Measurements from ENCODE around the gene PLXNA4.

PLXNA4 gene

DNA sequence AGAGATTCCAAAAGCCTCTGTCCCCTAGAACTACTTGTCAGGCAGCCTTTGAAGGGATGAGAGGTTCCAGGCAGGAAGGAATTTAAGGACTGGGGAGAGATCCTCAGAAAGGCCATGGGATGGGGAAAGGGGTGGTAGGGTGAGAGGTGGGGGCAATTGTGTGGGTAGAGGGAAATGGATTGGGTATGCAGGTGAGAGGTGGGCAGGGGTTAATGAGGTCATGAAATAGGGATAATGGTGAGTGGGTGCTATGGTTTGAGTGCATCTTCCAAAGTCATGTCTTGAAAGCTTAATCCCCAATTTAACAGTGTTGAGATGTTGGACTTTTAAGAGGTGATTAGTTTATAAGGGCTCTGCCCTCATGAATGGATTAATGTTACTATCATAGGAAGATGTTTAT is 383.5 kb downstream of the PLXNA4 start:
- DNase-seq (ENCODE audit: low read depth), result no peak
- H3K4me3 ChIP-seq (ENCODE audit: low read depth, low read length), result no peak overlapping the region
- in situ Hi-C loops (cut with HindIII; ENCODE audit: low sequenced_read_pairs), result no loop called here
- TF ChIP-seq, protein P1, sequence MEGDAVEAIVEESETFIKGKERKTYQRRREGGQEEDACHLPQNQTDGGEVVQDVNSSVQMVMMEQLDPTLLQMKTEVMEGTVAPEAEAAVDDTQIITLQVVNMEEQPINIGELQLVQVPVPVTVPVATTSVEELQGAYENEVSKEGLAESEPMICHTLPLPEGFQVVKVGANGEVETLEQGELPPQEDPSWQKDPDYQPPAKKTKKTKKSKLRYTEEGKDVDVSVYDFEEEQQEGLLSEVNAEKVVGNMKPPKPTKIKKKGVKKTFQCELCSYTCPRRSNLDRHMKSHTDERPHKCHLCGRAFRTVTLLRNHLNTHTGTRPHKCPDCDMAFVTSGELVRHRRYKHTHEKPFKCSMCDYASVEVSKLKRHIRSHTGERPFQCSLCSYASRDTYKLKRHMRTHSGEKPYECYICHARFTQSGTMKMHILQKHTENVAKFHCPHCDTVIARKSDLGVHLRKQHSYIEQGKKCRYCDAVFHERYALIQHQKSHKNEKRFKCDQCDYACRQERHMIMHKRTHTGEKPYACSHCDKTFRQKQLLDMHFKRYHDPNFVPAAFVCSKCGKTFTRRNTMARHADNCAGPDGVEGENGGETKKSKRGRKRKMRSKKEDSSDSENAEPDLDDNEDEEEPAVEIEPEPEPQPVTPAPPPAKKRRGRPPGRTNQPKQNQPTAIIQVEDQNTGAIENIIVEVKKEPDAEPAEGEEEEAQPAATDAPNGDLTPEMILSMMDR (IDR thresholded peaks at IDR 0.05; ENCODE audit: low read depth, low read length, missing control alignments), result no peak

DNA sequence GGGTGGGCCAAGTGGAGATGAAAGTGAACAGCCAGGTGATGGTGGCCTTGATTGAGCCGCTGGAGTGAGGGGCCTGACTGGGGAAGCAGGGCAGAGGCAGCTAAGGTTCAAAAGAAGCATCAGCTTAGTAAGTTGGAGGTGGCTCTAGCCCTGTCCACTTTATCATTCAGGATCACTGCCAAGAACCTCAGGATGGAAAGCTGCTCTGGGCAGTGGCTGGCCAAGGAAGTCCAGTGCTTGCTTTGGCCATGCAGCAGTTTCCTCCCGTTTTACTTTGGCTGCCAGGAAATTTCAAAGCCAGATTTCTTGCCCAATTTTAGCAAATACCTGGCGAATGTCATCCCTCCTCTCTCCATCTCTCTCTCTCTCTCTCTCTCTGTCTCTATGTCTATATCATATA is 384.9 kb downstream of the PLXNA4 start:
- peak; percentile 6 for DNase-seq (ENCODE audit: low read depth)
- H3K4me3 ChIP-seq (ENCODE audit: low read depth, low read length), result no peak overlapping the region
- TF ChIP-seq, protein P1 (IDR thresholded peaks at IDR 0.05; ENCODE audit: low read depth, low read length, missing control alignments), result no peak
- in situ Hi-C loops (cut with HindIII; ENCODE audit: low sequenced_read_pairs), result no loop called here

DNA sequence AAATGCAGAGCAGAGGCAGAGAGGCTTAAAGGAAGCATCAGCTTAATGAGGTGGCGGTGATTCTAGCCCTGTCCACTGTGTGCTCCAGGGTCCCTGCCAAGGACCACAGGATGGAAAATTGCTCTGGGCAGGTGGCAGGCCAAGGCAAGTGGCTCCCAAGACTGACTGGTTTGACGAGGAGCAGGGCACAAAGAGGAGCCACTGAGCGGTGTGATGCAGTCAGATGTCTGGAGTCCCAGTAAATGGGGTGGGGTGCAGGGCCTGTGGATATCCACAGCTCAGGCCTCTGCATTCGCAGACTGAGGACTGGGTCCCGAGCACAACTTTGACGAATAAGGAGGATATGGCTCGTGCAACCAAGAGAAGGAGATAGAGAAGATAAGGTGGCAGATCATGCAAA is 385.6 kb downstream of the PLXNA4 start:
- DNase-seq (ENCODE audit: low read depth), result no peak

DNA sequence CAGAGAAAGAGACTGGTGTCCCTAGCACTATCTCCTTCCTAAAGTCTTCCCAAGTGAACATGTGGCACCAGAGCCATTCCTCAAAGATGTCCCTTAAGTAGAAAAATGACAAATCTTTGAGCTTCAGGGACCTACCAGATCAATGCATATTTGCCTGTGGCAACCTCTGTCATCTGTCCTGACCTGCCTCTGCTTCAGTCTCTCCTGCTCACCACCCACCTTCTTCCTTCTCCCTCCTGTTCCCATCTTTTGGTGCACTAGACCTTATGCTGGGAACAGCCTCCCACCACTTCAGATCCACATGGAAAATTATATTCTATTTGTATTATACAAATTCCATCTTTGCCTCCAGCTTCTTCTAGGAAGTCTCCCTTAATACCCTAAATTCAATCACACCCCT is 386.4 kb downstream of the PLXNA4 start:
- DNase-seq (ENCODE audit: low read depth), result no peak
- H3K4me3 ChIP-seq (ENCODE audit: low read depth, low read length), result no peak overlapping the region
- in situ Hi-C loops (cut with HindIII; ENCODE audit: low sequenced_read_pairs), result no loop called here
- TF ChIP-seq, protein P1 (IDR thresholded peaks at IDR 0.05; ENCODE audit: low read depth, low read length, missing control alignments), result no peak

More for the DNA sequence above, 385.6 kb downstream of the PLXNA4 start:
- TF ChIP-seq, protein P1 (IDR thresholded peaks at IDR 0.05; ENCODE audit: low read depth, low read length, missing control alignments), result no peak
- in situ Hi-C loops (cut with HindIII; ENCODE audit: low sequenced_read_pairs), result no loop called here
- H3K4me3 ChIP-seq (ENCODE audit: low read depth, low read length), result no peak overlapping the region

DNA sequence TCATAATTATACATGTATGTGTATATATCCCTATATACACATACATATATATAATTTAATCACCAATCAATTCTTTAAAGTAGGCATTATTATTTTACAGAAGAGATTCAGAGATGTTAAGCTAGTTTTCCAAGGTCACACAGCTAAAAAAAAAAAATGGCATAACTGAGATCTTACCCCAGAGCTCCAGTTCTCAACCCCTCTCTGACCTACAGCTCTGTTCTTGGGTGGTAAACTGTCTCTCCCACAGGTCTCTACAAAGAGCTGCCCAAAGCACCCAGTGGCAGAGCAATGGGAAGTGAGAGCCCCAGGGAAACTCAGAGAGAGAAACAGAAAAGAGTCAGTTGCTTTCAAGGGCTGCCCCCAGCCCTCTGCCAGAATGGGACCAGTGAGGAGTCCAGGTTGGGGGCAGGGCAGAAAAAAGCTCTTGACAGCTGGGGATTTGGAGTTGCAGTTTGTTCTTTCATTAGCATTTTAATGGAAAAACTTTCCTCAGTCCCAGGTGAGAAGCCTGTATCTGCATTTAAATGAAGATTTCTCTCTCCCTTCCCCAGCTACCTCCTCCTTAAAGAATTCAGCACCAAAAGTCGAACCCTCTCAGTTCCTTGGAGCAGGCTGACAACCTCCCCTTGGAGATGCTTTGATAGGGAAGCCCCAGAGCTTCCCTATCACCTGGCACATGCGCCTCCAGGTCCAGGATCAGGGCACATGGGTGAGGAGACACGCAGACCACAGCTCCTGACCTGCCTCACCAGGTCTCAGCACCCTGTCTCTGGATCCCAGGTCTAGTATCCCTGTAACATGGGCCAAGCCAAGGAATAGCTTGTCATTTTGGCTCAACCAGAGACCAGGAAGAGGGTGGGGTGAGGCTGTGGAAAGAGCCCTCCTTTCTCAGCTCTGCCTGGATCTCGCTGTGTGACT is 388.1 kb downstream of the PLXNA4 start:
- no peak overlapping the region for H3K4me3 ChIP-seq (ENCODE audit: low read depth, low read length)
- in situ Hi-C loops (cut with HindIII; ENCODE audit: low sequenced_read_pairs), result no loop called here
- DNase-seq (ENCODE audit: low read depth), result no peak
- TF ChIP-seq, protein P1 (IDR thresholded peaks at IDR 0.05; ENCODE audit: low read depth, low read length, missing control alignments), result no peak

DNA sequence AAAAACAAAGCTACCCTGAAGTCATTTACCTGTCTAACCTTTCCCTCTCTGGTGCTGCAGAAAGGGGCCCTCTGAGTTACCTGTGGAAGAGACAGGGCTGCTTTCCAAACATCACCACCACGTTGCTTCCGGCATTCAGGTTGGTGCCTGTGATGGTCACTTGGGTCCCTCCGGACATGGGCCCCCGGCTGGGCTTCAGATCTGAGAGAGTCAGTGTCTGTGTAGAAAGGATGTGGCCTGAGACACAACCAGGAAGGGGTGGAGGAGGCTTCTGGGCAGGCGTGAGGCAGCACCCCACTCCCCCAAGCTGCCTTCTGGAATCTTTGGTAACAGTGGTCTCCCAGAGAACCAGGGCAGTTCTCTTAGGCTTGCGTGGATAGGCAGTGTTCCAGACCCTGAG is 388.9 kb downstream of the PLXNA4 start:
- H3K4me3 ChIP-seq (ENCODE audit: low read depth, low read length), result no peak overlapping the region
- in situ Hi-C loops (cut with HindIII; ENCODE audit: low sequenced_read_pairs), result no loop called here
- TF ChIP-seq, protein P1 (IDR thresholded peaks at IDR 0.05; ENCODE audit: low read depth, low read length, missing control alignments), result no peak
- DNase-seq (ENCODE audit: low read depth), result no peak
